GM19455 (cell line): ENCODE results near the gene SLC24A4.

Source experiments
- ATAC-seq: cut with Tn5 transposase; IDR thresholded peaks from one replicate; pipeline ENCODE4 v1.9.1; 2021; ENCODE audit not compliant: unreplicated experiment

Gene SLC24A4

DNA sequence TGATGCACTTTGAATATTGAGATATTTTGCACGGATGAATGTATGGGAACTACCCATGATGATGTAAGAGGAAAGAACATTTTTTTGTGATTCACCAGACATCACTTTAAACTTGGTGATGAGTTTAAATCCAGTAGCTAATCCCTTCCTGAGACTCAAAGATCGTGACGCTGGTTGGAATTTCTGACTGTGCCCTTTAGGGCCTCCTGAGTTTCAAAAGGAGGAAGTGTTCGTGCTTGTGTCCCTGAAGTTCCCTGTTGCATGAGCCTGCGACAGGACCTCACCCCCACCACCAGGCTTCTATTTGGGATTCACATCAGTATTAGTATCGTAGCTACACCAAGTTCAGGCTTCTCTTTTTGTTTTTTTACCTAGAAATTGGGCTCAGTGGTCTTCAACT is 172.1 kb downstream of the SLC24A4 start:
- ATAC-seq: no peak

DNA sequence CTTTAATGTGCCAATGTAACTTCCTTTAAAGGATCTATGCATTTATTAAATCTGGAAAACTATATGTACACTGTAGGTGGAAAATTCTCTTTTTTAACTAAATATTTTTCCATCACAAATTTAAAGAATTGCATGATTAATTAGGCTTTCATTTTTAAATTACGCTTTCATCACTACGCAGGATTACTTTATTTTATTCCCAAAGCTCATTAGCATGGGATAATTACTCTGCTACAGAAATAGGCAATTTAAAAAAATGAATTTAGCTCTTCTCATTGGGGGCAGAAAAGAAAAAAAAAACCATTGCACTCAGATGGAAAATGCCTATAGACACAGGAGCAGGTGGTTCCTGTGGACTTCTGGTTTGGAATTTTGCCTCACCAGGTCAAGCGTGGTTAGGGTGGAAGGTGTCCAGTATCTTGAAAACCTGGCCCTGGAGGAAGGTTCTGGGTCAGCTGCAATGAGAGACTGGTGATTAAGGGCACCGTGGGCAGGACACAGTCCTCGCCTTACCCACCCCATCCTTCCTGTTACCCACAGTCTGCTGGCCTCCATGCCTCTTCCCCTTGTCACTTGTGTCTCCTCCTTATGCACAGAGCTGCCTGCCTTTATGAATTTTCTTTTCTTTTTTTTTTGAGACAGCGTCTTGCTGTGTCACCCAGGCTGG is 173.4 kb downstream of the SLC24A4 start:
- no peak for ATAC-seq

DNA sequence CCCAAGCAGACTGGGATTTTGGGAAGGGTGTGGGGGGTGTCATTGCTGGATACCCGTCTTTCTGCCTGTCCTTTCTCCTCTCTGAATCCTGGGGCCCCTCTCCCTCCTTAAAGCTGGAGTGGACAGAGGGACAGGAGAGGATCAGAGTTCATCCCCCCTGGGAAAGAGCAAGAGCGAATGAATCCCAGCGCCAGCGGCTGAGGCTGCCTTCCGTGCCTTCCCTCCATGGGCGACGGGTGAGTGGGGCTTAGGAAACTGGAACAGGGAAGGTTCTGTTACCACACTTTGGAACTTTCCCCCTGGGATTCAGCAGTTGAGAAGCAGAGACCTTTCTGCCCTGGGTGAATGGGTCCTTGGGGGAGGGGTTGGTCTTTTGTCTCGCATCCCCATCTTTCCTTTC is 174.4 kb downstream of the SLC24A4 start:
- no peak for ATAC-seq

DNA sequence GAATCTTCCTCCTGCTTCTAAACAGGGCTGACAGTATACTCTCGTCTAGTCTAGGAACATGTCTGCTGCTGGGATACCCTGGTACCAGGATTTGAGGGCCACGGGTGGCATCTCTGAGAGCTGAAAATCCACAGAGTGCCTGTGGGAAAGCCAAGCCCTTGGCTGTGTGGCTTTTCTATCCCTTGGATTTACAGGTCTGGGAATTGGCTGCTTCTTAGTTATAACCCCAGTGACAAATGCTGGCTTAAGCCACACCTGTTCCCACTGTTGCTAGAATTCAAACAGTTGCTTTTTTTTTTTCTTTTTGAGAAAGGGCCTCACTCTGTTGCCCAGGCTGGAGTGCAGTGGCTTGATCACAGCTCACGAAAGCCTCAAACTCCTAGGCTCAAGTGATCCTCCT is 176.3 kb downstream of the SLC24A4 start:
- ATAC-seq: no peak

DNA sequence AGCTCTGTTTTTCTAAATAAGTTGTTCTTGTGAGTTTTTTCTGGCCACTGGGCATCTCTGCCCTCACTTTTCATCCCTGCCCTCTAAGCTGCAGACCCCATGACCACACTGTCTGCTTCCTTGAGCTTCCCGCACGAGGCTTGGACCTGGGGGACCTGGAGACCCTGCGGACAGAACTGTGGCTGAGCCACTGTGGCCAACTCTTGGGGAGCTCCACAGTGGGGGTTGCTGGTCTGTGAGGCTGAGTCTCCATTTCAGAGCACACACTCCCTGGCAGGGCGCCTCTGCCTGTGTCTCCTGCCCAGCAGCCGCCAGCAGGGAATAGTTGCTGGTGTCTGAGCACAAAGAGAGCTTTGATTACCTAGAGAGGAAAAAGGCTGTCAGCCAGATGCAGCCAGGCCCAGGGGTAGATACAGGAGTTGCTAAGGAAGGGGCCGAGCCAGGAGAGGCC is 177.6 kb downstream of the SLC24A4 start:
- no peak for ATAC-seq

DNA sequence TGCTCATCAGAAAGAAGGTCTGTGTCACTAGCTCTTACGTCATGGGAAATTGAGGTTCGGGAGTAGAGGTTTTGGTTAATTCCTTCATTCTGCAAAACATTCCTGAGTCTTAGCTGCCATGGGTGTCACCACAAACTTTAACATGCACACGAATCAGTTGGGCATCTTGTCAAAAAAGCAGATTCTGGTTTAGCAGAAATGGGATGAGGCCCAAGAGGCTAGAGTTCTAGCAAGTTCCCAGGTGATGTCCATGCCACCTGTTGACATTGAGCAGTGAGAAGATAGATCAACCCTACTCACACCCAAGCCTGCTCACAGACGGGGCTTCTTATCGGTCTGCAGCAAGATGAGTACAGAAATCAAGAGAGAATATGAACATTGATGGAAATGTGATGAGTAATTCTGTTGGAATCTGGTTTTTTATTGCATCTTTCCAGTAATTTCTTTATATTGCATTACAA is 179.0 kb downstream of the SLC24A4 start:
- ATAC-seq: no peak

DNA sequence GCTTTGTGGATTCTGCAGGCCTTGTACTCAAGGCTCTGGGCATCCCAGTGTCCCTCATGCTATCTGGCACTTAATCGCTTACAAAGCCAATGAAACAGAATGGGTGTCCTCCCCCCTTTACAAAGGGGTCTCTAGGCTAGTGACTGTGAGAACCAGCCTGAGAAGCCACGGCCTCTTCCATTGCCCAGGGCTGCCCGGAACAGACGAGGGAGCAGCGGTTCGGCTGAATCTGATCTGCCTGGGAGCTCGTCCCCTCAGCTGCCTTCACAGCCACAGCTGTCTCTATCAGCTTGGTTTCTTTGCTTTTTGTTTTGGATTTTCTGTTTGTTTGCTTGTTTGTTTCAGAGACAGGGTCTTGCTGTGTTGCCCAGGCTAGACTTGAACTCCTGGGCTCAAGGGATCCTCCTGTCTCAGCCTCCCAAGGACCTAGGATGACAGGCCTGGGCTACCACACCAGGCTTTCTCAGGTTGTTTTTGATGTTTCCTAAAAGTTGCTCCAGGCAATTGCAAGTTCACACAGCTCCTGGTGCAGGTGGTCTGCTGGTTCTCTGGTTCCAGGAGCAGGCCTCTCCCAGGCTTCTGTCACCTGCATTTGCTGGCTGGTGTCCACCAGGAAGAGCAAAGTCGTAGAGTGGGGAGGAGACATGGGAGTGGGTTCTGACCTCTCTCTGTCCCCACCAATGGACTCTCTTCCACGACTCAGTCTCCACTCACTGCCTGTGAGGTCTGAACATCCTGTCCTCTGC is 179.7 kb downstream of the SLC24A4 start:
- ATAC-seq: no peak

DNA sequence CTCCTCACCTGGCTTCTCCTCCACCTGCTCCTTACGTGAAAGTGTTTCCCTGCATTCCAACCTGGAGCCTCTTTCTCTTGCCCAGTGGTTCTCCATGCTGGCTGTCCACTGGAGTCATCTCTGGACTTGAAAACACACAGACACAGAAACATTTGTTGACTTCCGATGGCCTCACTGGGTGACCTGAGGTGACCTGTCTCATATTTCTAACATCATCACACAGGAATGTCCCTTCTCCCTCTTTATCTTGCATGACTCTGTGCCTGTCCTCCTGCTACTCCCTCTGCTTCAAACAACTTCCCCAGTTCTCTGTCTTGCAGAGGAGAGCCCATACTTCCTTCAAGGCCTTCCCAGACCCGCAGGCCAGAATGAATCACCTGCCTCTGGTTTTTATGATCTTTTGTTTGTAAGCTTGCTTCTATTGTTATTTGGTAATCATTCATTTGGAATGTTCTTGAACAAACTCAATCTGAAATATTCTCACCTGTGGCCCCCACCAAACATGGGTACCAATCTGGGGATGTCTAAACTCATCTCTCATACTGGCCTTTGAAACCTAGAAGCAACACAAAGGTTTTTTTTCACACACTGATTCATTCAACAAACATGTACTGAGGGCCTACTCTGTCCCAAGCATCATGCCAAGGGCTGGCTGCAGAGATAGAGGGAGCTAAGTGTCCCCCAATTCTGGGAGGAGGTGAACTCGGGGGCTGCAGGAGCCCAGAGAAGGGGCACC is 181.0 kb downstream of the SLC24A4 start:
- ATAC-seq: no peak

DNA sequence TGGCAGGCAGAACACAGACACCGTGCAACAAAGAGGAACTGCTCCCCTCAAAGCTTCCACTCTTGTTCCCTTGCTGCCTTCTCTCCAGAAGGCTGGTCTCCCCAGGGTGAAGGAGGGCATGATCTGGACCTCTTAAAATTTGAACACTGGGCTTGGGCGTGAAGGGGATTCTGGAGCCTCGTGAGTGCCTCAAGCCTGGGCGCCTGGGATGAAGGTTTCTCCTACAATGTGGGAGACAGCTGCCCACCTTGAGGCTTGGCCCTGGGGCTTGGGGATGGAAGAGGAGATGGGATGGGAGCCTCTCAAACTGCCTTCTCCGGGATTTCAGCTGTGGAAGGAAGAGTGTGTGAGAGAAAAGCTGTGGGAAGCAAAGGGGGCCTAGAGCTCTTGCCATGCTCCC is 182.9 kb downstream of the SLC24A4 start:
- ATAC-seq: no peak

DNA sequence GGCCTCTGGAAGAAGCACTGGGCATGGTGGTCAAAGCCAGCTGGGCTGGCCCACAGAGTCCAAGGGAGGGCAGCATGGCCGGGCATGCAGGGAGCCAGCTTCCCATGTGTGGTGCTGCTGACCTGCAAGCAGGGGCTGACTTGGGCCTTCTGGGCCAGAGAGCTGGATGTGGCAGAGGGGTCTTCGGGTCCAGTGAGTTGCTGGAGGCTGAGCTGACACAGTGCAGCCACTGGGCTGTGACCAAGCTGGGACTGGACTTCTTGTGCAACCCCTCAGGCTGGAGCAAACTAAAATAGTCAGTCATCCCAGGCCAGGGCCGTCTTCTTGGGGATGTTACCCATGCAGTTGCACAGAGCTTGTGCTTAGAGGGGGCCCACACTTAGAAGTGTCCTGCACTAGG is 183.3 kb downstream of the SLC24A4 start:
- ATAC-seq: no peak

DNA sequence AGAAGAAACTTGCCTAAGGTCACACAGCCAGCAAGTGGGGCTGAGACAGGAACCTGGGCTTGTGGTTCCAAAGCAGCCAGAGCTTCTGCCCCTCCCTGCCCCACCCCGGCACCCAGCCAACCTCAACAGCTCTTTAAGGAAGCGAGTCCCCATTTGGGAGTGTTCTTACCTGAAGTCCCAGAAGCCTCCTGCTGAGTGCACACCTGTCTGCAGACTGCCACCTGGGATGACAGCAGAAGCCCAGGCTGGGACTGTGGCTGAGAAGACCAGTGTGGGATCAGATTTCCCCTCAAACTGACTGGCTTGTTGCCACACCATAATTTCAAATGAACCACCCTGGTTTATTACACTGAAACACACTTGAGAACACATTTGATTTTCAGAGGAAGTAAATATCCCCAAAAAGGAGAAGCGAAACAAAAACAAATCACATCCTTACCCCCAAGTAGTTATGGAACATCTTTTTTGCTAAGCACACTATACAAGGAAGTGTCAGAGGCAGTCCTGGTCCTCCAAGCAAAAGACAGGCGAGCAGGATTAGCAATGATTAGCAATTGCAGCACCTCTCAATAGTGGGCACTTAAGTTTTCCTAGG is 184.3 kb downstream of the SLC24A4 start:
- no peak for ATAC-seq

DNA sequence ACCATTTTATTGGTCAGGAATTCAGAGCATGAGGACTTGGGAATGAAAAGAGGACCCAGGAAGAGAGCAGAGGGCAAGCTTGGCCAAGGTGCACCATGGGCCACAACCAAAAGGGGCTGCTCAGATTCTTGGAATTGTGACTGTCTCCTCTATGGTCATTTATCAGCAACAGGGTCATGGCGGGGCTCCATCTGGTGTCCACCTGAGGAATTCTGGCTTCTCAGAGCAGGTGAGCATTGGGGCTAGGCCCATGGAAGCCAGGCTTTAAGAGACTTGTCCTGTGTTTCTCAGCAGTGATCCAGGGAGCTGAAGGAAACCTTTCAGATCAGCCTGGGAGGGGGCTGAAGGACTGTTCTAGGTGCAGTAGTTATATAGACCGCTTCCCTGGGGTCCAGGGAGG is 188.0 kb downstream of the SLC24A4 start:
- ATAC-seq: no peak

DNA sequence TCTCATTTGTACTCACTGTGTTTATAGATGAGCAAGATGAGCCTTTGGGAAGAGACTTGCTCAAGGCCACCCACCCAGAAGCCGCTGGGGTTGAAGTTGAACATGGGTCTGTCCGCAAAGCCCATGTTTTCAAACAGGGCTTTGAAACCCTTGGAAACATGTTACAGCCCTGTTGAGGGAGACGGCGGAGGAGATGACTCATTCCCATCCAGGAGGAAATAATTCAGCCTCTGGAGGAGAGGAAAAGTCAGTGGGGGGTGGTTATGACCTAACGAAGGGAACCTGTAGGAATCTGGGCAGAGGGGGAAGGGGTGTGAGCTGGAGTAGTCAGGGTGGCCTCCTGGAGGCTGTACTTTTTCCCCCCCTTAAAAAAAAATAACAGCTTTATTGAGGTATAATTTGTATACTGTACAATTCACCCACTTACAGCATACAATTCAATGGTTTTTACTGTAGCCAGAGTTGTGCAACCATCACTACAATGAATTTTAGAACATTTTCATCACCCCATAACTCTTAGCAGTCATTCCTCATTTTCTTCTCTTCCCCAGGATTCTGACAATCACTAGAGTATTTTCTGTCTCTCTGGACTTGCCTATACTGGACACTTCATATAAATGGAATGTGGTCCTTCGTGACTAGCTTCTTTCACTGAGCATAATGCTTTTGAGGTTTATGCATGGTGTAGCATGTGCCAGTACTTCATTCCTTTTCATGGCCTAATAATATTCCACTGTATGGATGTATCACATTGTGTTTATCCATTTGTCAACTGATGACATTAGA is 188.7 kb downstream of the SLC24A4 start:
- ATAC-seq: no peak

DNA sequence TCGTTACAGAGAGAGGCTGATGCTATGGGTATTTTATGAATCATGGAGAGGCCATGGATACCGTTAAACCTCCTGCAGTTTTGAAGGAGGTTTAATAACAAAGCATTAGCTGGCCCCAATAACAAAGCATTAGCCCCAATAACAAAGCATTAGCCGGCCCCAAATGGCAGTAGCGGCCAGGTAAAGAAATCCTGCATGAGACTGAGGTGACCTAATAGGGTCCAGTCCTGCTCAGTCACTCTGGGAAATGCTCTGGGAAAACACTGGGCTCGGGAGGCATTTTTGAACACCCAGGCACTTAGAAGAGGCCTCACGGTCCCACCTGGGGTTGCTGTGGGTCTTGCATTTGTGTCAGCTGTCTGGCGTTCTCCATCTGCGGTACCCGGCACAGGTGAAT is 189.8 kb downstream of the SLC24A4 start:
- no peak for ATAC-seq

DNA sequence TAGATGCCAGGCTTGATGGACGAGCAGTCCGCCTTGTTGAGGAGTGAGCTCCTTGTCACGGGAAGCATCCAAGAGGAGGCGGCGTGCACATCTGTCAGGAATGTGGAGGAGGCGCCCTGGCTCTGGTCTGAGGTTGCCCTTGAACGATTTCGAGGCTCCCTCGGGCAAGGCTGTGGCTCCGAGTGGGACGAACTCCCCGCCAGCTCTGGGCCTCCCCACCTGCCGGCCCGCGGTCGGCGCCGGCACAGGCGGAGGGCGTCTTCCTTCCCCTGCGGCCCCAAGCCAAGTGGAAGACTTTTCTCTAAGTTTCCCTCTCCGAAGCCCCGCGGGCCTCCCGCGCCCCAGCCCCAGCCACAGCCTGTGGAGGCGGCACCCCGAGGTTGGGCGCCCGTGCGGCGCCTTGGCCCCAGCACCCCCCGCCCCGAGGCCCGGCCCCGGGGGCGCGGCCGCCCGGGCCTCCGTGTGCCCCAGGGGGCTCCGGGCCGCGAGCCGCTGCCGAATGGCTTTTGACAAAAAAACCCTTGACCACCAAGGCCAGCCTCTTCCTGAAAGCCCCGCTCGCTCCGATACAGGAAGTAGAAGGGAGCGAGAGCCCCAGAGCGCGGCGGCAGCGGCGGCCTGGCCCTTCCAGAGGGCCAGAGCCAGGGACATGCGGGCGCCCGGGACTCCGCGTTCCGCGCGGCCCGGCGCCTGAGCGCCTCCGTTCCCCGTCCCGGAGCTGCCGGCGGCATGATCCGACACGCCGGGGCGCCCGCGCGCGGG is 190.4 kb downstream of the SLC24A4 start, which contains the start of gene RIN3:
RIN3 (plus strand) TSS at position 578 of the 762 bp plus-strand sequence; CDS start at position 730, 152 bp downstream.
- peak; percentile 79 for ATAC-seq

DNA sequence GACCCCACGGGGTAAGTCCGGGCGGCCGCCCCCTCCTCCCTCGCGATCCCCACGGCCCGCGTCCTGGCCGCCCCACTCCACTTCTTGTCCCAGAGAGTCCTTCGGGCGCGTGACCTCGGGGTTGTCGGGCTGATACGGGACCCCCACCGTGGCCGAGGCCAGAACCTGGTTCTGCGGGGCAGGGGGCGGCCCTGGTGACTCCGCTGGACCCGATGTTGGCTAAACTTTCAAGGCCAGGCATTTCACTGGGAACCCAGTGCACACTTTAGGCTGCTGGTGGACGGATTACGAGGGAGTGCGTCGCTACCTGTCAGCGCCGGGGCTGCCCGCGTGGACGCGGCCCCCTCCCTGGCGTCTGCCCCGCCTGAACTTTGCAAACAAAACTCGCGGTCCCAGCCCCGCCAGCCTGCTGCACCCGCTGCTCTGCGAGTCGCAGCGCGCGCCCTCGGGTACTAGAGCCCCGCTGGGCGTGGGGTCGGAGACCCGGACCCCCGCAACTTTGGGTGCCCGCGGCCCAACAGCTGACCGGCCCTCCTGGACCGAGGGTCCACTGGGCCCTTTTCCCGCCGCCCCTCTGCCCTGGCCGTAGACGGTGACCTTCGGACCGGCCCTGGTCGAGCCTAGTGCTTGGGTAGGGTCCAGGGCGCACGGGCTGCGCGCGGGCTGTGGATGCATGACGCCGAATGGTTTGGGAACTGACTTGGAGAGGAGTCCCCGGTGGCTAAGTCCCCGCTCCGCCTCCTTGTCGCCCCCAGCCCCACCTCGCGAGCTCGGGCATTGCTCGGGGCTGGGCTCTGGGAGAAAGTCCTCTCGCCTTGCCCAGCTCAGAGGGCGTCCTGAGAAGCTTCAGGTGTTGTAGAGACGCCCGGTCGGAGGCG is 191.2 kb downstream of the SLC24A4 start:
- ATAC-seq: peak; percentile 32

DNA sequence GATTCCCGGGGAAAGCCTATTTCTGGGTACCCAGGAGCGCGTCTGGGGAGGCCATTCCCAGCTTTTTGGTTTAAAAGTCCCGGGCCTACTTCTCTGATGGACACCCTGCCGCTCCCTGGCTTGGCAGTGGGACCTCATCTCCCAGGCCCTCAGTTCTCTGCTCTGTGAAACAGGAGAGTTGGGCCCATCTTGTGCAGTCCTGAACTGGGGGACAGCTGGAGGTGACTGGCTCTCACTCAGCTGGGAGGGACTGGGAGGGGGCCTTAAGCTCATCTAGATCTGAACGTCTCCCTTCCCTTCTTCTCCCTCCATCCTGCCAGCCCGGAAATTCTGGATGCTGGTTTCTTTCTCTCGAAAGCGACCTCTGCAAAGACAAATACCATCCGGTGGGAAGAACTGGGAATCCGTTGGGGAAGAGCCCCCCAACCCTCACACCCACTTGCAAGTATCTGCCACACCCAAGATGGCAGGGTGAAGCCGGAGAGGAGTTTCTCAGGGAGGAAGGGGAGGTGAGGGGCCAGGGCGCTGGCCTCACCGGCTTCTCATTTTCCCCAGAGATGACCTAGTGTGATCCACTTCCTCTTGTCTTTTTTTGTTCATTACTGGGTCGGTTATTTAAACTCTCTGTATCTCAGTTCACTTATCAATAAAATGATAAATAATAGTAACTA is 192.0 kb downstream of the SLC24A4 start:
- ATAC-seq: no peak
